HEK293 (cell line): ENCODE results near the gene SCAF11.
A peak's percentile ranks its signal among the peaks of the same experiment; 100 is the strongest.

Experiments used
- CTCF ChIA-PET: fragments of 350-600 bp; formaldehyde crosslinking; extraction: SDS; loops from one replicate; lab custom pipeline; 2021; ENCODE audit warnings: antibody characterized with exemption; lab: Yijun Ruan, JAX
- POLR2A ChIA-PET: fragments of 300-600 bp; formaldehyde crosslinking; extraction: SDS; loops from one replicate; lab custom pipeline; 2020; ENCODE audit warnings: antibody characterized with exemption, inconsistent platforms; lab: Yijun Ruan, JAX
- H3K27ac ChIP-seq: fragments of 200-500 bp; sonication (Bioruptor generic); 2 replicates; pipeline ENCODE4 v1.5.1; 2014; ENCODE audit warnings: low read depth, low read length, control low read depth, inconsistent platforms; ENCODE audit errors: extremely low read depth
- H3K36me3 ChIP-seq, 2 experiments: fragments of 200-500 bp in 1 of 2; sonication (Bioruptor generic) in 1 of 2; 1 replicate in 1 of 2; 2 replicates in 1 of 2; pipeline ENCODE4 v1.5.1; 2014 to 2017; ENCODE audit warnings: inconsistent platforms in 2 of 2, low read length in 2 of 2; ENCODE audit not compliant: control insufficient read depth in 2 of 2, insufficient read depth in 1 of 2
- H3K4me1 ChIP-seq: fragments of 200-500 bp; sonication (Bioruptor generic); 2 replicates; pipeline ENCODE4 v1.5.1; 2014; ENCODE audit warnings: mild to moderate bottlenecking, low read length, inconsistent platforms; ENCODE audit not compliant: control insufficient read depth, insufficient read depth
- H3K4me3 ChIP-seq: 2 replicates; pipeline ENCODE4 v1.5.1; 2011; ENCODE audit warnings: low read depth, mild to moderate bottlenecking, control low read depth, low read length, moderate library complexity
- H3K9me3 ChIP-seq: fragments of 200-500 bp; sonication (Bioruptor generic); 2 replicates; pipeline ENCODE4 v1.5.1; 2014; ENCODE audit warnings: low read depth, low read length, inconsistent platforms; ENCODE audit not compliant: control insufficient read depth, insufficient read depth
- HOXA7 ChIP-seq: sonication (generic); formaldehyde crosslinking; IDR thresholded peaks from 2 replicates; pipeline ENCODE4 v1.8.1; 2022; ENCODE audit warnings: missing genetic modification reagents, borderline replicate concordance
- HOXC10 ChIP-seq: sonication (generic); formaldehyde crosslinking; IDR thresholded peaks from 2 replicates; pipeline ENCODE4 v1.8.1; 2023; ENCODE audit warnings: mild to moderate bottlenecking, missing genetic modification reagents
- INSM2 ChIP-seq: fragments of 450-650 bp; formaldehyde crosslinking; IDR thresholded peaks from 2 replicates; pipeline ENCODE4 v1.5.1; 2016; ENCODE audit warnings: missing biosample characterization, missing genetic modification characterization
- ZBTB8A ChIP-seq: fragments of 450-650 bp; formaldehyde crosslinking; IDR thresholded peaks from 2 replicates; pipeline ENCODE4 v1.5.1; 2016; ENCODE audit warnings: missing biosample characterization, missing genetic modification characterization
- ZNF155 ChIP-seq: fragments of 450-650 bp; formaldehyde crosslinking; IDR thresholded peaks from 2 replicates; pipeline ENCODE4 v1.5.1; 2016; ENCODE audit warnings: missing biosample characterization, missing genetic modification characterization
- ZNF175 ChIP-seq: fragments of 450-650 bp; formaldehyde crosslinking; IDR thresholded peaks from 2 replicates; pipeline ENCODE4 v1.5.1; 2016; ENCODE audit warnings: missing biosample characterization, missing genetic modification characterization
- ZNF19 ChIP-seq: fragments of 450-650 bp; formaldehyde crosslinking; IDR thresholded peaks from 2 replicates; pipeline ENCODE4; 2016; ENCODE audit warnings: missing biosample characterization, missing genetic modification characterization, low read depth
- ZNF211 ChIP-seq: fragments of 450-650 bp; formaldehyde crosslinking; IDR thresholded peaks from 2 replicates; pipeline ENCODE4 v1.5.1; 2016; ENCODE audit warnings: low read depth, missing biosample characterization, missing genetic modification characterization
- ZNF341 ChIP-seq: fragments of 450-650 bp; formaldehyde crosslinking; IDR thresholded peaks from 2 replicates; pipeline ENCODE4; 2016; ENCODE audit warnings: low read depth, missing biosample characterization, missing genetic modification characterization
- ZNF398 ChIP-seq: fragments of 450-650 bp; formaldehyde crosslinking; IDR thresholded peaks from 2 replicates; pipeline ENCODE4 v1.5.1; 2017; ENCODE audit warnings: missing biosample characterization, missing genetic modification characterization
- ZNF433 ChIP-seq: fragments of 450-650 bp; formaldehyde crosslinking; IDR thresholded peaks from 2 replicates; pipeline ENCODE4 v1.5.1; 2016; ENCODE audit warnings: missing biosample characterization, missing genetic modification characterization, low read depth
- ZNF449 ChIP-seq: fragments of 450-650 bp; formaldehyde crosslinking; IDR thresholded peaks from 2 replicates; pipeline ENCODE4 v1.5.1; 2017; ENCODE audit warnings: missing biosample characterization, mild to moderate bottlenecking, missing genetic modification characterization, moderate library complexity
- ZNF548 ChIP-seq: fragments of 450-650 bp; formaldehyde crosslinking; IDR thresholded peaks from 2 replicates; pipeline ENCODE4 v1.5.1; 2016; ENCODE audit warnings: missing biosample characterization, missing genetic modification characterization
- ZNF596 ChIP-seq: fragments of 450-650 bp; IDR thresholded peaks from 2 replicates; pipeline ENCODE4 v1.5.0; 2018; ENCODE audit warnings: missing biosample characterization, mild to moderate bottlenecking, missing genetic modification characterization, moderate library complexity
- ZNF768 ChIP-seq: fragments of 450-650 bp; formaldehyde crosslinking; IDR thresholded peaks from 2 replicates; pipeline ENCODE4 v1.5.1; 2018; ENCODE audit warnings: missing biosample characterization, mild to moderate bottlenecking, missing genetic modification characterization
- ZNF776 ChIP-seq: fragments of 450-650 bp; formaldehyde crosslinking; IDR thresholded peaks from 2 replicates; pipeline ENCODE4 v1.5.0; 2017; ENCODE audit warnings: missing biosample characterization, missing genetic modification characterization, borderline replicate concordance
- TF ChIP-seq, protein P1 (sequence below): fragments of 450-650 bp; formaldehyde crosslinking; IDR thresholded peaks from 2 replicates; pipeline ENCODE4 v1.5.1; 2016; ENCODE audit warnings: missing biosample characterization, missing genetic modification characterization, borderline replicate concordance
- TF ChIP-seq, protein P2 (sequence below): fragments of 450-650 bp; formaldehyde crosslinking; IDR thresholded peaks from 2 replicates; pipeline ENCODE4 v1.5.1; 2016; ENCODE audit warnings: missing biosample characterization, missing genetic modification characterization

SCAF11 gene

DNA sequence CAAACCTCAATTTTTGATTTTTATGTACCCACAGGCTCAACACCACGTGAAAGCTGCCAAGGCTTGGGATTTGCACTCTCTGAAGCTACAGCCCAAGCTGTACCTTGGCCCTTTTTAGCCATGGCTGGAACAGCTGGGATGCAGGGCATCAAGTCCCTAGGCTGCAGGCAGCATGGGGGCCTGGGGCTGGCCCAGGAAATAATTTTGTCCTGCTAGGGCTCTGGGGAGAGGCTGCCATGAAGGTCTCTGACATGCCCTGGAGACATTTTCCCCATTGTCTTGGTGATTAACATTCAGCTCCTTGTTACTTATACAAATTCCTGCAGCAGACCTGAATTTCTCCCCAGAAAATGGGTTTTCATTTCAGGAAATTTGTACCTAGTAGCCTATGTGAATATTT is 103.7 kb downstream of the SCAF11 start:
- TF ChIP-seq ZNF776 (tag by site-specific recombination): no peak
- no peak for TF ChIP-seq HOXC10
- Histone ChIP-seq H3K9me3 (no peaks in the 10 kb centered on the region), H3K27ac (no peak overlapping the region), H3K4me1 (no peaks in the 10 kb centered on the region), H3K4me3 (no peak overlapping the region), H3K36me3 (peaks cover 4 to 20% of the 10 kb centered on the region in 2 experiments)
- CTCF ChIA-PET: no interaction called here
- POLR2A ChIA-PET: no interaction called here

DNA sequence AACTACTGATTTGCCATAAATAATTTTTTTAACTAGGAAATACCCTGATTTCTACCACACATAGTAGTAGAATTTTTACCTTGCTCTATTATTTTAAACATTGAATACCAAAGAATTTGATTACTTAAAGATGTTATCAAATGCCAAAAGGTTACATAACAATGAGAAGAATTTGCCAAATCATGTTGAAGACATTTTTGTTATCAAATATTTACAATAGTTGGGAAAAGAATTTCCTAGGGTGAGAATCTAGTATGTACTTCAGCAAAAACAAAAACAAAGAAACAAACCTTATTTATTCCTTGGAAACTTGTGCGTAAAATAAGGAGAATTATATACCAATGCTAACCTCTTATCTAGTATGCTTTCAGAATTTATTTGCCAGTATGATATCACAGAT is 107.2 kb downstream of the SCAF11 start:
- peaks cover 4 to 26% of the 10 kb centered on the region in 2 experiments; a peak in 2 of 3 replicates for H3K36me3 ChIP-seq
- peaks cover 11% of the 10 kb centered on the region for H3K4me1 ChIP-seq
- POLR2A ChIA-PET: no interaction called here
- TF ChIP-seq ZNF211 (tag by site-specific recombination): no peak
- TF ChIP-seq ZNF596 (tag by site-specific recombination): no peak
- TF ChIP-seq, all 188 proteins: peak for 0
- Histone ChIP-seq H3K27ac (no peak overlapping the region), H3K4me3 (no peak overlapping the region), H3K9me3 (no peaks in the 10 kb centered on the region)
- CTCF ChIA-PET: interaction anchor here (1.7 kb wide), 1 partner anchor 10 kb away, joined by 5 read pairs; no protein-coding TSS in a partner anchor

DNA sequence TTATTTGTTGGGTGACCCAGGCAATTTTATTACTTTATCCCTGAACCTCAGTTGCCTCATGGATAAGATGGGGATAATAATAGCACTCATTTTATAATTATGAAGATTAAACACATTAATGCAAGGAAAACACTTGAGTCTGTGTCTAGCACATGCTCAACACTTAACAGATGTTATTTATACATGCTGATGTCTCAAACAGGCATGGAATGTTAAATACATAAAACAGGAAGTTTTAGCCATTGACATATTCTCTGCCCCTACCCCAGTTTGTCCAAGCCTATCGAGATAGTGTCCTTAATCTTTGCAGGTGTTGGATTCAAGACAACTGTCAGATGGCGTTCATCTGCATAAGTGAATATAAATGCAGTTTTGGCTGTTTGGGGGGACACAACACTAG is 109.8 kb downstream of the SCAF11 start:
- H3K4me3 ChIP-seq: no peak overlapping the region
- TF ChIP-seq ZNF596 (tag by site-specific recombination) (no peak), ZNF768 (no peak), ZNF155 (tag by site-specific recombination) (no peak)
- TF ChIP-seq, protein P1, sequence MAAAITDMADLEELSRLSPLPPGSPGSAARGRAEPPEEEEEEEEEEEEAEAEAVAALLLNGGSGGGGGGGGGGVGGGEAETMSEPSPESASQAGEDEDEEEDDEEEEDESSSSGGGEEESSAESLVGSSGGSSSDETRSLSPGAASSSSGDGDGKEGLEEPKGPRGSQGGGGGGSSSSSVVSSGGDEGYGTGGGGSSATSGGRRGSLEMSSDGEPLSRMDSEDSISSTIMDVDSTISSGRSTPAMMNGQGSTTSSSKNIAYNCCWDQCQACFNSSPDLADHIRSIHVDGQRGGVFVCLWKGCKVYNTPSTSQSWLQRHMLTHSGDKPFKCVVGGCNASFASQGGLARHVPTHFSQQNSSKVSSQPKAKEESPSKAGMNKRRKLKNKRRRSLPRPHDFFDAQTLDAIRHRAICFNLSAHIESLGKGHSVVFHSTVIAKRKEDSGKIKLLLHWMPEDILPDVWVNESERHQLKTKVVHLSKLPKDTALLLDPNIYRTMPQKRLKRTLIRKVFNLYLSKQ: no peak
- TF ChIP-seq, all 188 proteins: peak for 0
- ChIA-PET POLR2A (no interaction called here), CTCF (no interaction called here)
- Histone ChIP-seq H3K9me3 (no peaks in the 10 kb centered on the region), H3K36me3 (peaks cover 4 to 24% of the 10 kb centered on the region in 2 experiments), H3K4me1 (peaks cover 11% of the 10 kb centered on the region), H3K27ac (no peak overlapping the region)

- H3K4me1 ChIP-seq: peaks cover 11% of the 10 kb centered on the region
- H3K27ac ChIP-seq: 0 out of 2 replicates have a peak overlapping the region, but pooled peaks have one; percentile 32
- TF ChIP-seq ZNF175 (tag by site-specific recombination) (no peak), ZNF398 (tag by site-specific recombination) (no peak), ZNF341 (tag by site-specific recombination) (no peak), ZNF433 (no peak), INSM2 (no peak), ZNF548 (tag by site-specific recombination) (no peak), ZNF449 (tag by site-specific recombination) (no peak), ZBTB8A (tag by site-specific recombination) (no peak), ZNF19 (no peak), HOXA7 (CRISPR knock-in tag) (no peak)
- TF ChIP-seq, protein P2, sequence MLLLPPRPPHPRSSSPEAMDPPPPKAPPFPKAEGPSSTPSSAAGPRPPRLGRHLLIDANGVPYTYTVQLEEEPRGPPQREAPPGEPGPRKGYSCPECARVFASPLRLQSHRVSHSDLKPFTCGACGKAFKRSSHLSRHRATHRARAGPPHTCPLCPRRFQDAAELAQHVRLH (tag by site-specific recombination): no peak
- no peak overlapping the region for H3K4me3 ChIP-seq
- peaks cover 4 to 27% of the 10 kb centered on the region in 2 experiments for H3K36me3 ChIP-seq
- ChIA-PET CTCF (no interaction called here), POLR2A (no interaction called here)
- H3K9me3 ChIP-seq: no peaks in the 10 kb centered on the region
Observed at GRCh38 chr12:45879363-45879895, 110.9 kb downstream of the SCAF11 start.
